Anterior cingulate cortex (tissue), 58 donors: ENCODE measurements around the gene PSRC1.

Source experiments
- DNase-seq, 58 donors: peaks; one replicate each; lab custom pipeline; 2025; lab: John Stamatoyannopoulos, UW

PSRC1 gene

GRCh38 chr1:109250454-109251276 lies 32.3 kb downstream of the PSRC1 start:
- no peak for DNase-seq

GRCh38 chr1:109249654-109250401 lies 33.1 kb downstream of the PSRC1 start:
- DNase-seq = no peak

- peak in 40 of 58 donors; percentile 29 to 77 (median 50) for DNase-seq
These were observed 33.9 kb downstream of the PSRC1 start, which contains the start of gene CELSR2 for GRCh38 chr1:109248797-109249629. CELSR2 (plus strand) TSS chr1:109249539; CDS start chr1:109250080, 541 bp downstream.

GRCh38 chr1:109248444-109248796 lies 34.5 kb downstream of the PSRC1 start:
- DNase-seq = no peak

- DNase-seq = no peak
These were observed 35.3 kb downstream of the PSRC1 start for GRCh38 chr1:109247401-109248365.

GRCh38 chr1:109246141-109246551 lies 36.8 kb downstream of the PSRC1 start:
- no peak for DNase-seq

- DNase-seq = no peak
These were observed 38.9 kb downstream of the PSRC1 start for GRCh38 chr1:109243860-109244552.

- DNase-seq = no peak
These were observed 39.7 kb downstream of the PSRC1 start for GRCh38 chr1:109243221-109243620.

GRCh38 chr1:109242387-109242786 lies 40.6 kb downstream of the PSRC1 start:
- peak in 23 of 58 donors; percentile 24 to 69 (median 48) for DNase-seq

GRCh38 chr1:109241841-109242345 lies 41.1 kb downstream of the PSRC1 start:
- no peak for DNase-seq

GRCh38 chr1:109241344-109241743 lies 41.6 kb downstream of the PSRC1 start:
- DNase-seq = no peak

GRCh38 chr1:109240158-109241152 lies 42.5 kb downstream of the PSRC1 start:
- DNase-seq = peak in 44 of 58 donors; percentile 34 to 83 (median 56)

- no peak for DNase-seq
These were observed 43.4 kb downstream of the PSRC1 start for GRCh38 chr1:109239409-109240068.

- no peak for DNase-seq
These were observed 43.9 kb downstream of the PSRC1 start for GRCh38 chr1:109239047-109239408.

- DNase-seq = no peak
These were observed 44.6 kb downstream of the PSRC1 start for GRCh38 chr1:109238382-109238781.

GRCh38 chr1:109237512-109237911 lies 45.4 kb downstream of the PSRC1 start:
- no peak for DNase-seq

- no peak for DNase-seq
These were observed 47.8 kb downstream of the PSRC1 start for GRCh38 chr1:109235137-109235536.
